Osteocyte (in vitro differentiated cells): Measurements from ENCODE around the gene GPR39. TPM values are rescaled to one million over a fixed set of nuclear protein-coding genes. Genes with fewer than 3 reads are reported as not detected.

Experiments used
- DNase-seq: peaks from one replicate; pipeline ENCODE4 v3.0.0; 2021; ENCODE audit warnings: mixed read lengths; ENCODE audit not compliant: unreplicated experiment; ENCODE audit errors: extremely low spot score
- H3K27ac Mint-ChIP-seq: one replicate; pipeline ENCODE4 v1.8.0; 2021; ENCODE audit warnings: mild to moderate bottlenecking, mixed read lengths; ENCODE audit not compliant: unreplicated experiment
- H3K27me3 Mint-ChIP-seq: one replicate; pipeline ENCODE4 v1.8.0; 2021; ENCODE audit warnings: mixed read lengths; ENCODE audit not compliant: unreplicated experiment
- H3K36me3 Mint-ChIP-seq: one replicate; pipeline ENCODE4 v1.8.0; 2021; ENCODE audit warnings: mixed read lengths; ENCODE audit not compliant: unreplicated experiment
- H3K4me1 Mint-ChIP-seq: one replicate; pipeline ENCODE4 v1.8.0; 2021; ENCODE audit warnings: mixed read lengths; ENCODE audit not compliant: unreplicated experiment
- H3K4me3 Mint-ChIP-seq: one replicate; pipeline ENCODE4 v1.8.0; 2021; ENCODE audit warnings: mild to moderate bottlenecking, moderate library complexity, mixed read lengths; ENCODE audit not compliant: unreplicated experiment
- H3K9me3 Mint-ChIP-seq: one replicate; pipeline ENCODE4 v1.8.0; 2021; ENCODE audit warnings: mixed read lengths; ENCODE audit not compliant: unreplicated experiment
- CTCF ChIP-seq: fragments of 200-600 bp; sonication (generic); IDR thresholded peaks from 2 replicates; pipeline ENCODE4 v1.5.0; 2021; ENCODE audit warnings: antibody characterized with exemption, mild to moderate bottlenecking, moderate library complexity
- total RNA-seq: library from RNA; stranded (reverse); gene quantifications from 2 replicates; pipeline ENCODE4 v1.2.1, GENCODE V29; 2021

GPR39 gene
- total RNA-seq, 1 donor from 2014 or later = 0.21 TPM

- Mint-ChIP-seq H3K27ac (no peak overlapping the region), H3K4me3 (no peak overlapping the region), H3K27me3 (no peaks in the 10 kb centered on the region), H3K9me3 (no peaks in the 10 kb centered on the region), H3K4me1 (peaks cover 39% of the 10 kb centered on the region), H3K36me3 (no peaks in the 10 kb centered on the region)
- TF ChIP-seq CTCF = no peak
- DNase-seq = no peak
Measured at GRCh38 chr2:132439703-132440398, 23.2 kb downstream of the GPR39 start.

- H3K4me1 Mint-ChIP-seq = peaks cover 39% of the 10 kb centered on the region
Measured at GRCh38 chr2:132441051-132441450, 24.4 kb downstream of the GPR39 start.

GRCh38 chr2:132442278-132442677, 25.7 kb downstream of the GPR39 start:
- Mint-ChIP-seq H3K4me3 (no peak overlapping the region), H3K27ac (no peak overlapping the region), H3K36me3 (no peaks in the 10 kb centered on the region), H3K9me3 (no peaks in the 10 kb centered on the region), H3K27me3 (no peaks in the 10 kb centered on the region), H3K4me1 (peaks cover 39% of the 10 kb centered on the region)
- TF ChIP-seq CTCF = no peak
- DNase-seq = no peak

More at GRCh38 chr2:132441051-132441450, 24.4 kb downstream of the GPR39 start:
- no peaks in the 10 kb centered on the region for H3K27me3 Mint-ChIP-seq
- H3K27ac Mint-ChIP-seq = no peak overlapping the region
- no peak overlapping the region for H3K4me3 Mint-ChIP-seq
- H3K36me3 Mint-ChIP-seq = no peaks in the 10 kb centered on the region
- H3K9me3 Mint-ChIP-seq = no peaks in the 10 kb centered on the region
- no peak for TF ChIP-seq CTCF
- no peak for DNase-seq

- Mint-ChIP-seq H3K4me3 (no peak overlapping the region), H3K4me1 (peaks cover 33% of the 10 kb centered on the region), H3K27ac (no peak overlapping the region), H3K36me3 (no peaks in the 10 kb centered on the region), H3K9me3 (no peaks in the 10 kb centered on the region), H3K27me3 (peaks cover 5% of the 10 kb centered on the region)
- DNase-seq = no peak
- no peak for TF ChIP-seq CTCF
Measured at GRCh38 chr2:132443106-132443505, 26.5 kb downstream of the GPR39 start.

GRCh38 chr2:132446444-132446843, 29.8 kb downstream of the GPR39 start:
- H3K4me1 Mint-ChIP-seq = no peaks in the 10 kb centered on the region
- H3K27me3 Mint-ChIP-seq = peaks cover 6% of the 10 kb centered on the region
- no peak overlapping the region for H3K4me3 Mint-ChIP-seq
- no peak for TF ChIP-seq CTCF
- no peaks in the 10 kb centered on the region for H3K9me3 Mint-ChIP-seq
- DNase-seq = no peak
- H3K27ac Mint-ChIP-seq = no peak overlapping the region
- H3K36me3 Mint-ChIP-seq = no peaks in the 10 kb centered on the region
